ENCODE measurements around the gene NAPEPLD. TPM values are rescaled to one million over a fixed set of nuclear protein-coding genes. Genes with fewer than 3 reads are reported as not detected.

The NAPEPLD gene
- polyA plus RNA-seq, 3 donors: 1.1 to 2.2 (median 1.6) TPM

DNA sequence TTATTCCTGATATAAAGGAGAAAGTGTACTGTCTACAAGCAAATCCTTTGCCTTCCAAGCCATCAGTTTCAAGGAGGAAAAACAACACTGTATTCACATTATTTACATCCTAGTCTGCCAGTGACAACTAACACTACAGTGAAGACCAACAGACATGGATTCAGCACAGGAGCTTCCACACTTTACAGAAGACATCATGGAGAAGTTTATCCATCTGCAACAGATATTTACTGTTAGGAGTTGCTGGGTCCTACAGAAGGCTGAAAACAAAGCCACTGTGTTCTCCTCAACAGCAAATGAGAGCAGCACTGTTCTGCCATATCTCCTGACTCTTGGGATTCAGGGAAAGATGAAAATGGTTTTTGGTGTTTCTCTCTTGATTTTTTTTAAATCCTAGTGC is 31.9 kb downstream of the NAPEPLD start:
- H3K4me2 ChIP-seq (replicated peaks; ENCODE audit: extremely low read depth, low read length, poor library complexity, severe bottlenecking): no peak overlapping the region
- H3K36me3 ChIP-seq (replicated peaks in 1 of 2; ENCODE audit: control insufficient read depth in 1 of 2, insufficient read depth in 2 of 2, low read length in 2 of 2): peaks cover 27 to 61% of the 10 kb centered on the region in 2 donors
- no peaks in the 10 kb centered on the region for H3K79me2 ChIP-seq (ENCODE audit: insufficient read depth, low read length)
- no peaks in the 10 kb centered on the region for H3K4me1 ChIP-seq (ENCODE audit: control insufficient read depth in 1 of 2, insufficient read depth in 2 of 2, low read length in 2 of 2)
- no peaks in the 10 kb centered on the region for H4K20me1 ChIP-seq (ENCODE audit: insufficient read depth, low read length)
- peaks cover 0 to 3% (median 0%) of the 10 kb centered on the region in 7 donors for H3K9me3 Mint-ChIP-seq
- H3K4me3 ChIP-seq (replicated peaks in 1 of 3; ENCODE audit: low read depth in 2 of 3, low read length in 3 of 3): no peak overlapping the region
- H3K27me3 ChIP-seq (ENCODE audit: control insufficient read depth in 2 of 2, insufficient read depth in 2 of 2, low read length in 2 of 2): no peaks in the 10 kb centered on the region
- H3K9ac ChIP-seq (ENCODE audit: insufficient read depth, low read length, poor library complexity, severe bottlenecking): no peak overlapping the region
- TF ChIP-seq, protein P1, sequence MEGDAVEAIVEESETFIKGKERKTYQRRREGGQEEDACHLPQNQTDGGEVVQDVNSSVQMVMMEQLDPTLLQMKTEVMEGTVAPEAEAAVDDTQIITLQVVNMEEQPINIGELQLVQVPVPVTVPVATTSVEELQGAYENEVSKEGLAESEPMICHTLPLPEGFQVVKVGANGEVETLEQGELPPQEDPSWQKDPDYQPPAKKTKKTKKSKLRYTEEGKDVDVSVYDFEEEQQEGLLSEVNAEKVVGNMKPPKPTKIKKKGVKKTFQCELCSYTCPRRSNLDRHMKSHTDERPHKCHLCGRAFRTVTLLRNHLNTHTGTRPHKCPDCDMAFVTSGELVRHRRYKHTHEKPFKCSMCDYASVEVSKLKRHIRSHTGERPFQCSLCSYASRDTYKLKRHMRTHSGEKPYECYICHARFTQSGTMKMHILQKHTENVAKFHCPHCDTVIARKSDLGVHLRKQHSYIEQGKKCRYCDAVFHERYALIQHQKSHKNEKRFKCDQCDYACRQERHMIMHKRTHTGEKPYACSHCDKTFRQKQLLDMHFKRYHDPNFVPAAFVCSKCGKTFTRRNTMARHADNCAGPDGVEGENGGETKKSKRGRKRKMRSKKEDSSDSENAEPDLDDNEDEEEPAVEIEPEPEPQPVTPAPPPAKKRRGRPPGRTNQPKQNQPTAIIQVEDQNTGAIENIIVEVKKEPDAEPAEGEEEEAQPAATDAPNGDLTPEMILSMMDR (IDR thresholded peaks at IDR 0.05): no peak
- no peaks in the 10 kb centered on the region for H3K9me3 ChIP-seq (replicated peaks in 1 of 2; ENCODE audit: control insufficient read depth in 1 of 2, insufficient read depth in 1 of 2, low read length in 2 of 2)
- no peak for DNase-seq
- H2AFZ ChIP-seq (ENCODE audit: insufficient read depth, low read depth, low read length, poor library complexity, severe bottlenecking): no peak overlapping the region
- no peak overlapping the region for H3K4me3 Mint-ChIP-seq
- intact Hi-C loops (cut with micrococcal nuclease): no loop called here
- peaks cover 36 to 48% of the 10 kb centered on the region in 2 donors for H3K36me3 Mint-ChIP-seq
- H3K27ac Mint-ChIP-seq: no peak overlapping the region
- H3K27me3 Mint-ChIP-seq (ENCODE audit: low read depth in 3 of 3): no peaks in the 10 kb centered on the region
- no peak overlapping the region for H3K27ac ChIP-seq (ENCODE audit: low read depth in 1 of 2, low read length in 2 of 2)
- no peaks in the 10 kb centered on the region for H3K4me1 Mint-ChIP-seq

DNA sequence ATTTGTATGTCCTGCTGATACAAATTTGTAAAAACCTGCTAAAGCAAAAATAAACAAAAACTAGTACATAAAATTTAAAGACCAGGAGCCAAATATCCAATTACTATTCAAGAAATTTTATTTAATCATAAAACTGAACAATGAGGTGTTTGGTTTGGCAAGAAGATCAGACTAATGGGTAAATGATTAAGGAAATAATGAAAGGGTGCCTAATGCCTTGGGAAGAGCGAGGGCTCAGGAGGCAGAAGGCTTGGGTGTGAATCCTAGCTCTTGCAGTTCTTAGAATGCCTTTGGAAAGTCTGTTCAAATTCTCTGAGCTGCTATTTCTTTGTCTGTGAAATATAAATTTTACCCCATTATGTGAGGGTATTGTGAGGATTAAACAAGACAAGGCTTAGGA is 32.4 kb downstream of the NAPEPLD start:
- TF ChIP-seq, protein P1 (IDR thresholded peaks at IDR 0.05): no peak
- Mint-ChIP-seq H3K27me3 (ENCODE audit: low read depth in 3 of 3) (no peaks in the 10 kb centered on the region), H3K27ac (no peak overlapping the region), H3K36me3 (peaks cover 38 to 46% of the 10 kb centered on the region in 2 donors), H3K4me1 (no peaks in the 10 kb centered on the region), H3K9me3 (peaks cover 0 to 5% (median 0%) of the 10 kb centered on the region in 7 donors), H3K4me3 (no peak overlapping the region)
- Histone ChIP-seq H3K27me3 (ENCODE audit: control insufficient read depth in 2 of 2, insufficient read depth in 2 of 2, low read length in 2 of 2) (no peaks in the 10 kb centered on the region), H3K9ac (ENCODE audit: insufficient read depth, low read length, poor library complexity, severe bottlenecking) (no peak overlapping the region), H4K20me1 (ENCODE audit: insufficient read depth, low read length) (no peaks in the 10 kb centered on the region), H3K79me2 (ENCODE audit: insufficient read depth, low read length) (no peaks in the 10 kb centered on the region), H3K27ac (ENCODE audit: low read depth in 1 of 2, low read length in 2 of 2) (no peak overlapping the region), H3K4me1 (ENCODE audit: control insufficient read depth in 1 of 2, insufficient read depth in 2 of 2, low read length in 2 of 2) (no peaks in the 10 kb centered on the region), H3K9me3 (replicated peaks in 1 of 2; ENCODE audit: control insufficient read depth in 1 of 2, insufficient read depth in 1 of 2, low read length in 2 of 2) (no peaks in the 10 kb centered on the region), H2AFZ (ENCODE audit: insufficient read depth, low read depth, low read length, poor library complexity, severe bottlenecking) (no peak overlapping the region), H3K4me3 (replicated peaks in 1 of 3; ENCODE audit: low read depth in 2 of 3, low read length in 3 of 3) (no peak overlapping the region), H3K4me2 (replicated peaks; ENCODE audit: extremely low read depth, low read length, poor library complexity, severe bottlenecking) (no peak overlapping the region), H3K36me3 (replicated peaks in 1 of 2; ENCODE audit: control insufficient read depth in 1 of 2, insufficient read depth in 2 of 2, low read length in 2 of 2) (peaks cover 23 to 57% of the 10 kb centered on the region in 2 donors)
- 100% methylated on average over 1 of the region's 1 CpG for WGBS (ENCODE audit: insufficient coverage)
- intact Hi-C loops (cut with micrococcal nuclease): no loop called here
- no peak for DNase-seq

Data from CD14-positive monocyte (primary cell).